Left hindlimb (tissue), 1 donor: ENCODE data around the gene PSAPL1.

ENCODE experiments used
- DNase-seq: peaks from one replicate; pipeline ENCODE4 v3.0.0-alpha.2; 2018

Gene PSAPL1

DNA sequence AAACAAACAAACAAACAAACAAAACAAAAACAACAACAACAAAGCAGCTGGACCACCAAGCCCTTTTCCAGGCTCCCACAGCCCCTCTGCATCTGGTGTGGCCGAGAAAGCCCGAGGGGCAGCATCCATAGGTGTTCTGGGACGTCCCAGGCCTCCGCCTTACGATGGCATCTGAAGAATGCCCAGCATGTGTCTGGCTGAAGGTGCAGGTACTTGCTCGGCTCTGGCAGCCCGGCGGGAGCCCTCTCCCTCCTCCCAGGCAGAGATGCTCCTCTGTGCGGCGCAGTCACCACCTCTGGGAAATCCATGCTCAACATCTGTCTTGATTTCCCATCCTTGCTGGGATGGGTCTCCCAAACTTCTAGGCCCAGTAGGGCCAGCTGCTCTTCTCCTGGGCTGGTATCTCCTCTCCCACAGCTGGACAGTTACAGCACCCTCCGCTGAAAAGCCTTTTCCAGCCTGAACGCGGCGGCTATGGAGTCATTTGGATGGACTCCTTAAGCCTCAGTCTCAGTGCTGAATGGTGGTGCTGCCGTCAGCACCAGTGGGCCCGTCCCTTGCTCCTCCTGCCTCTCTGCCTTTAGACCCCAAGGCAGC, 4.3 kb downstream of the PSAPL1 start:
- DNase-seq = peak; percentile 8

DNA sequence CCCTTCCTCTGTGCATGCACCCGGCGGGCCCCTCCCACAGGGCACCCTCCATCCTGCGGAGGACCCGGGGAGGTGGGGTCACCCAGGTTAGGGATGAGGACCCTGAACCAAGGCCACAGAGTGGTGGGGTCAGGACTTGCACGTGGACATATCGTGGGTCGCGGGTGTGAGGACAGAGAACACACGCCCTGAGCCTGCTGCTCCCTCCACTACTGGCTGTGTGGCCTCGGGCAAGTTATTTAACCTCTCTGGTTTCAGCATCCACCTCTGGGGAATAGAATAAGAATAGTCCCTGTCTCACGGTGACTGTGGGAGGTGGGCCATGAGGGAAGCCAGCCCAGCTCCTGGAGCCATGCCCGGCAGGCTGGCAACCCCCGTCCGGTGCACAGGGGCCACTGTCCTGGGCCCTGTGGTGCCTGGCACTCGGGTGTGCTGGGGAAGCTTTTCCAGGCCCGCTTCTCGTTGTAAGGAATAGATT, 5.1 kb downstream of the PSAPL1 start:
- DNase-seq = peak; percentile 13

DNA sequence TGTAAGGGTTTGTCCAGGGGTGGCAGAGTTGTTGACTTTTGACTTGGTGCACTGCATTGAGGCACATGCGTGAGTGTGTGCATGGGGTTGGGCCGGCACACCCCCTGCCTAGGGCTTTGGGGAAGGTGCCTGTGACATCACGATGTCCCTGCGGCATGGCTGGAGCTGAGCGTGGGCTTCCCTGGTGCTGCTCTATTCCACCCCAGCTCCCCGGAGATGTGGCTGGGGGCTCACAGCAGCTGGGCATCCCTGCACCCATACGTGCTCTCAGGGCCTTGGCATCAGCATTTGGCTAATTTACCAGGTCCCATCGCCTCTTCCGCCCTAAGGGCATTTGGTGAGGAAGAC, 5.7 kb downstream of the PSAPL1 start:
- DNase-seq = peak; percentile 10

DNA sequence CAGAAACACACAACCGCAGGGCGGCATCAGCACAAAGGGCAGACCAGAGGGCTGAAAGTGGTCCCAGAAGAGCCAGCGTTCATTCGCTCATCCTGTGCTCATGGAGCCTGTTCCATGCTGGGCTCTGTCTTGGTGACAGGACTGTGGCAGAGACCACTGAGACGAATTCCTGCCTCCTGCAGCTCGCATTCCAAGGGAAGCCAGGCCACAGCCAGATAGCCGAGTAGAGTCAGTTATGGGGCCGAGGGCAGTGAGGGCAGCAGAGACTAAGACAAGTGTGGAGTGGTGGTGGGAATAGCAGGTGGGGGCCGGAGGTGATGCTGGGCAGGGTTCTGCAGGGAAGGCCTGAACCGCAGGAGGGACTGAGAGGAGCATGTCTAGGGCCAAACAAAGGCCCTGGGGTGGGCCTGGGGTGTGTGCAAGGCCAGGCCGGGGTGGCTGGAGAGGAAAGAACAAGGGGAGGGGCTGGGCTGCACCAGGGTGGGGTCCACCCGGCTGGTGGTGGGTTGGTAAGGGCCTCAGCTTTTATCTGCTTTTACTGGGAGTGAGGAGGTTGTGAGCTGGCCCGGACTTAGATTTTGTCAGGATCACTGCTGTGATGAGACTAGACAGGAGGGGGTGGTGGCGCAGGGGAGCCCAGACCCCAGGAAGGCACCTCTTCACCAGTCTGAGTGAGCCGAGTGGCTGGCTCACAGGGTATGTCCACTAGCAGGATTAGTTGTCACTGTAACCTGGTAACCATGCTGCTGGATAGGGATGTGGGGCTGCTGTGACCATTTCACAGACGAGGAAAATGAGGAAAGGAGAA, 6.3 kb downstream of the PSAPL1 start:
- peak; percentile 17 for DNase-seq

DNA sequence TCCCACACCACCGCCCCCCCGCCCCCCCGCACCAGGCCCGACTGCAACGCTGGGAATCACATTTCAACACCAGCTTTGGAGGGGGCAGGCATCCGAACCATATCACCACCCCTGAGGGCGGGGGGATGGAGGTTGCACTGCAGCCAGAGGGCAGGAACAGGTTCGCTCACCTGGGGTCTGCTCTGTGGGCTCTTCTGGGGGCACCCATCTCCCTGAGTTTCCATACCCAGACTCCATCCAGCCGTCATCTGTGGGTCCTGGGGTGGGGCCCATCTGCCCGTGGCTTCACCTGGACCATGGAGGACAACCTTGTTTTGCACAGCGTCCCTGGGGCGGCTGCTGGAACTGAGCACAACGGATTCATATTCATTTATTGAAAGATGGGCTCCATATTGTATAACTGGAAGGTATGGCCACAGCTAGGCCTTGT, 6.9 kb downstream of the PSAPL1 start:
- DNase-seq = peak; percentile 15

DNA sequence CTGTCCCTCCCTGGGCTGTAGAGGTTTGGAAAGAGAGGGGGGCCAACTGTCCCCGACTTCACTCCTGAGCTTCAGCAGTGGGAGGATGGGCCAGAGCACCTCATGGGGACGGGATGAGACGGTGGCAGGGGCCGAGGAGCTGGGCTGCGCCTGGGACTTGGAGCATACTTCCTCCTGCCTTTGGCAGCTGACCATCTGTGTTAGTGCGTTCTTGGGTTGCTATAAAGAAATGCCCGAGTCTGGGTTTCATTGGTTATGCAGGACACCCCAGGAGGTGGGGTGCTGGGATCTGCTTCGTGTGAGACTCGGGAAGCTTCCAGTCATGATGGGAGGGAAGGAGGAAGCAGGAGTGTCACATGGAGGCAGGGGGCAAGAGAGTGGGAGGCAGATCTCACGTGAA, 7.4 kb downstream of the PSAPL1 start:
- DNase-seq = peak; percentile 19

DNA sequence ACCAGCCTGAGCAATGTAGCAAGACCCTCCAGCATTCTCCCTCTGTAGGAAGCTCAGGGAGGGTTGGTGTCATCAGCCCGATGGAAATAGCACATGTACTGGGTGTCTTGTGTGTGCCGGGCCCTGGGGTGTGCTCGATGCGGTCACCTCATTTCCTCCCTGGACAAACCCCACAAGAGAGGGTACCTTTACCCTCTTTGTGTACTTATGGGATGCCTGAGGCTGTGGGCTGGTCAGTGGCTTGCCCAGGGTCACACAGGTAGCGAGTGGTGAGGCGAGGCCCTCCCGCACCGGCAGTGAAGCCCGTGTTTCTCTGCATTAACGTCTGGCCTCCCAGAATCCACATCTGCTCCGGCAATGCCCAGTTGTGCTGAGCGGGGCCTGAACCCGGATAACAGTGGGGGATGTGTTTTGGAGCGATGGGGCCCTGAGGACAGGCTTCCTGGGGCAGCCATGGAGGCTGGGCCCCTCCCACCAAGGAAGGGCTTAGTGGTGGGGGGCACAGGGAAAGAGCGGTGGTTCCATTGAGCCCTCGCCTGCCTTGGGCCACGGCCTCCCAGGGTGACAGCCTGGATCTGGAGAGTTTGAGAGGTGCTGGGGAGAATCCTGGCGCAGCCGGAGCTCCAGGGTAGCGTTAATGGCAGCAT, 8.1 kb downstream of the PSAPL1 start:
- peak; percentile 18 for DNase-seq

DNA sequence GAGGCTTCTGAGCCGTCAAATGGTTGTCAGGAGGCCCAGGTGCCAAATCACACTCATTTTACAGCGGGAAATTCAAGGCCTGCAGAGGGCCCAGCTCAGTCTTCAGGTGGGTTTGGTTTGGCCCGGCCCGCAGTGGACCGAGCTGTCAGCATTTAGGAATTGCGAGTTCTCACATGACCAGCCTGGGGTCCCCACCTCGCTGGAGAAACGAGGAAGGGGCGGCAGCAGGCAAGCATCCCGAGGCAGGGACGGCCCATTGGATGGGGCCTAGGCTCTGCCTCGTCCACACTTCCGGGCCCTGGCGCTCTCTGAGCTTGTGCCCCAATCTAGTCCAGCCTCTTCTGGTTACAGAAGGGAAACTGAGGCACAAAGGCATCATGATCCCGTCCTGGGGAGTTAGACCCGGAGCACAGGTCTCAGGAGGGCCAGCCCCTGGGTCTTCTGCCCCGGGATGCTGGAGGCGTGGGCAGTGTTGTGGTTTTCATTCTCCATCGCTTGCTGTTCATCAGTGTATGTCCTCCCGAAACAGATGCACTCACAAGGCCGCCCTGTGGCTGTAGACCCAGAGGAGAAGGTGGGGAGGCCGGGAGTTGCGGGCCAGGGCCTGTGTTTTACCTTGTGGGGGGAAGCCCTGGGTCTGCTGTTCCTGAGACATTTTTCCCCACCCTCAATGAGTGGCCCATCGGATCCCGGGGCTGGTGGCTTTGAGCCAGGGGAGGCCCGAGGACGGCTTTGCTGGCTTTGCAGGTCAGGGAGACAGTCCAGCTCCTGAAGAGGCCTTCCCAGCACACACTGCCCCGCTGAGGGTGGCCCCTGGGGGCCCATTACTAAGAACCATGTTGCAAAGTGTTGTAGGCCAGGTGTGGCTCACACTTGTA, 8.9 kb downstream of the PSAPL1 start:
- peak; percentile 18 for DNase-seq

DNA sequence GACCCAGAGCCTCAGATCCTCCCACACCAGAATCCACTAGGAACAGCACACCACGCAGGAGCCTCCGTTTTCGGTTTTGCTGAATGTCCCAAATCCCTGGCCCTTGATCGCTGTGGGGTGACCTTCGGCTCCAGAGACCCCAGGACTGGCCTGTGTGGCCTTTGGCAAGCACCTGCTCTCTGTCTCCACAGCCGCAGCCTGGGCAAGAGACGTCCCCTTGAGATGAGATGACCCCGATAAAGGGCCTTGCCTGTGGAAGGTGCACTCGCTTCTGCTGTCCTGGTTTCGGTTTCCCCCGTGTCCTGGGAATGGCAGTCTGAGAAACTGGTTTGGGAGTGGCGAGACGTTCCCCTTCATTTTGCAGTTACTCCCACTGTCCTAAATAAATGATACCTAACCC, 9.6 kb downstream of the PSAPL1 start:
- DNase-seq = peak; percentile 19

DNA sequence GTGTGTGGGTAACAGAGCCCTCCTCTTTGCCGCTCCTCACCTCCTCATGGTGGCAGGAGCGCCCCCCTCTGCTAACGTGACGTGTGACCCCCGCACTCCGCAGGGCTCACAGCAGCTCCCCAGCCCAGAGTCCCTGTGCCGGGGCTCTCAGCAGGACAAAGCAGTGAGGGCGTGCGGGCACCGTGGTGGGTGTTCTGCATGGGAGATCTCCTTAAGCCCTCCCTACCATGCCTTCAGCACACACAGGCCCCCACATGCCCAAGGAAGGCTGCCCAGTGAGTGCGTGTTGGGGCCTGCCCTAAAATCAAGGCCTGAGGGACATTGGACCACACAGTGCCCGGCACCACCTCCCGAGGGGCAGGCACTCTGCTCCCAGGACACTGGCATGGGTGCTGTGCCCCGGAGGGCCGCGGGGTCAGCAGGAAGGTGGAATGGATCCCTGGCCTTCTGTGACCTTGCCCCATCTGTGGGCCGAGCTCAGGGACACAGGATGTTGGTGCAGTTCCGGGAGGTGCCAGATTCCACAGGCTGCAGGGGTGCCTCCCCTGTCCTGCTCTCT, 10.1 kb downstream of the PSAPL1 start:
- peak; percentile 20 for DNase-seq

DNA sequence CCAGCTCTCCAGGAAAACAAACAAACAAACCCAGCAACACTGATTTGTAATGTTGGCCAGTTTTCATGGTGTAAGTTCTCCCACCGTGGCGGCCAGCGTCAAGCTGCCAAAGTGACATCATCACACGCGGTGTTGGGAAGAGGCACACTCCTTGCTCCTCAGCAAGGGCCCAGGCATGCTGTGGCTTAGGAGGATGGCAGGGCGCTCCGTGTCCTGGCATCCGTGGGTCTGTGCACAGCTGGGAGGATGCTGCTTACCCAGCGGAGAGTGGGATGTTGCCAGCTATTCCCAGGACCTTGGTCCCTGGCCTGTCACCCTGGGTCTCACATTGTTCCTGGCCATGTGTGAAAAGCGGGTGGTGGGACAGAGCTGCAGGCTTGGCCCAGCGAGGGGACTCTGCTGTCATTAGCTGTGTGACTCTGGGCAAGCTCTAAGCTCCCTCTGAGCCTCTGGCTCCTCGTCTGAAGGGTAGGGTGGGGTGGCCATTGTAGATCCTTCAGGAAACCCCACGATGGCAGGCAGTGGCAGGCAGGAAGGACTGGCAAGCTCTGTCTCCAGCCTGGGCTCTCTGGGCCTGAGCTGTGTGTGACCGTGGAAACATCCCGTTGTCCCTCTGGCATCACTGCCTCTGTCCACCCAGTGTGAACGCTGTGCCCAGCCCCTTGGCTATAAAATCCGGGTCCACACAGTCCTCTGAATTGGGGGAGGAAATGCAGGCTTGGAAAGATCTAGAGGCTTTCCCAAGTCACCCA, 10.8 kb downstream of the PSAPL1 start:
- peak; percentile 50 for DNase-seq

DNA sequence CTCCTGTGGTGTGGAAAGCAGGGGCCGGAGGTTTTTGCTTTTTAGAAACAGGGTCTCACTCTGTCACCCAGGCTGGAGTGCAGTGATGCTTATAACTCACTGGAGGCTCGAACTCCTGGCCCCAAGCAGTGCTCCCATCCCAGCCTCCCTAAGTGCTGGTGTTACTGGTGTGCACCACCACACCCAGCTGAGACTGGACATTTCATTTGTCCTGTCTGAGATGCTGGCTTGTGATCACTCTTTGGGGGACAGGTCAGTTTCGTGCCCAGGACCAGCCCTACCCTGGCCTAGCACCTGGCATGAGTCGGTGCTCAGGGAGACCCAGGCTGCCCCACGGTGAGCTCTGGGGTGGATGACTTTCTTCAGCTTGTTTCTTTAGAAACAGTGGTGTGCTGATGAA, 11.3 kb downstream of the PSAPL1 start:
- DNase-seq = no peak

DNA sequence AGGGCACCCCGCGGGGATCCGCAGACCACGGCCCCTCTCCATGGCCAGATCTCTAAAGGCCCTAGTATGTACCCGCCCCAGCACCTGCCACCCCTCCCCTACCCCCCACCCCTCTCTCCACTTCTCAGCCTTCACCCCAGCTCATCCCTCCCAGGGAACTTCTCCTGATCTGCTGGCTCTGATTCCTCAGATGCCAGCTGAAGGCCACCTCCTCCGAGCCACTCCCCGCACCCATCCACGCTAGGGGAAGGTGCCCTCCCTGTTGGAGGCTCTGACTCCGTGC, 11.9 kb downstream of the PSAPL1 start:
- no peak for DNase-seq

DNA sequence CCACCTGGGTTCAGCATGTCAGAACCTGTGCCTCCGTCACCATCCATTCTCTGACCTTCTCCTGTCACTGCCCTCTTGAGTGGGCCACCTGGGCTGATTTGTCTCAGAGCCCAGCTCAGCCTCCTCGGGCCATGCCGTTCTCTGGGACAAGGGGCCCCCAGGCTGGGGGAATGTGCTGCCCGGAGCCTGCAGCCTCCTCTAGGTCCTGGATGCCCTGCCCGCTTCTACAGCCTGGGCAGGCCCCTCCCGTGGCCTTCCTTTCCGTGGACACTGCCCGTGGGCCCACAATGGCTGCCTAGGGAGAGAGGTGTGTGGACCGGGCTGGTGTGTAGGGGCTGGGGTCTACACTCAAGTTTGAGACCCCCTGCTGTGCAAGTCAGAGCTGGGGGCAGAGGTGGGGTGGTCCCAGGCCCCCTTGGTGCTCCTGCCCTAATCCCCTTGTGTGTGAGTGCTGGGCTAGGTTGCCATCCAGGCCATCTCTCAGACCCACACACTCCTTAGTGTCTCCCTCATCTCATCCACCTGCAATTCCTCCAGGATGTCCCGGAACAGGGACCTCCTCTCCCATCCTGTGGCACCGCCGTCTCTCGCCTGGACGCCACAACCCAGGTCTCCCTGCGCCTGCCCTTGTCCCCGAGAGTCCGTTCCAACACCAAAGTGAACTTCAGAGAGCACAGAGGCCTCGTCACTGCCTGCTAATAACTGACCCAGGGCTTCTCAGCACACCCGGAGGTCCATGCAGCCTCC, 12.4 kb downstream of the PSAPL1 start:
- DNase-seq = peak; percentile 17

DNA sequence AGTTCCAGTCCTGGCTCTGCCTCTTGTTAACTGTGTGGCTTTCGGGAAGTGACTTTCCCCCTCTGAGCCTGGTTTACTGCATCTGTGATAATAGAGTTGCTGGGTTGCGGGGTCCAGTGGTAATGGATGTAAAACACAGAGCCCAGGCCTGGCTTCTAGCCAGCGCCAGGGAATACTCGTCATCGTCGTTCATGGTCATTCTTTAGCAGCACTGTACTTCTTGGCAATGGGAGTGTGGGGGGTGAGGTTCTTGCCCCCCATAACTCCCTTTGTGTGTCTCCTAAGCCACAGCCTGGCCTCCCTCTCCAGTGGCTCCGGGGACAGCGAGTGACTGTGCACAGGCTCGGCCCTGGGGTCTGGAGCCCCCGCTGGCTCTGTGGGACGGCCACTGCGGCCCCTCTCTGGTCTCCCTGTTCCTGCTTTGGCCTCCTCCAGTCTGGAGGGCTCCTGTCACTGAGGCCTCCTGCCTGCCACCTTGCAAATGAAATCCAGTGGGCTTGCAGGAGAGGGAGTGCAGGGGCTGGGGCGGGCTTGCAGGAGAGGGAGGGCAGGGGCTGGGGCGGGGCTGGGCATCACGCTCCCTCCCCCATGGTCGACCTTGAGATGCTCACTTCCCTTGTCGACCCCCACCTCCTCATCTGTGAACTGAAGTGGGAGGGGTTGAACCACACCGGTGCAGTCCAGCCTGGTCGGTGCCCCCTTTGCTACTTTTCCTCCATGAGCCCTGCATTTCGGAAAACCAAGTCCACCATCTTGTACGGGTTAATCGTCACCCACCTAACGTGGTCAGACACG, 13.2 kb downstream of the PSAPL1 start:
- peak; percentile 12 for DNase-seq

DNA sequence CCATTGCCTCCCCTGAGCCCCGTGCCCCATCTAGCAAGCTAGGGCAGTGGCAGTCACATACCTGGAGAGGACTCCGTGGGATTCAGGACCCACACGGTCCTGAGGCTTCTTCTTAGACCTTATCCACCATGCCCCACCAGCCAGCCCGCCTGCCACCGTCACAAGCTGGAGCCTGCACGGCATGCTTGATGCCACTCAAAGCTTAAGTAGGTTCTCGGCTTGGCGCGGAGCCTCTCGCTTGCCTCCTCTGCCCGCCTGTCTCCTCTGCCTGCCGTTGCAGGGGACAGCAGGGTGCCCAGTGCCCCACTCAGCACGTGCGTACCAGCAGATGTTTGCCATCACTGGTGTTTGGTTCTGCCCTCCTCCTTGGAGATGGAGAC, 14.1 kb downstream of the PSAPL1 start:
- DNase-seq = peak; percentile 19

DNA sequence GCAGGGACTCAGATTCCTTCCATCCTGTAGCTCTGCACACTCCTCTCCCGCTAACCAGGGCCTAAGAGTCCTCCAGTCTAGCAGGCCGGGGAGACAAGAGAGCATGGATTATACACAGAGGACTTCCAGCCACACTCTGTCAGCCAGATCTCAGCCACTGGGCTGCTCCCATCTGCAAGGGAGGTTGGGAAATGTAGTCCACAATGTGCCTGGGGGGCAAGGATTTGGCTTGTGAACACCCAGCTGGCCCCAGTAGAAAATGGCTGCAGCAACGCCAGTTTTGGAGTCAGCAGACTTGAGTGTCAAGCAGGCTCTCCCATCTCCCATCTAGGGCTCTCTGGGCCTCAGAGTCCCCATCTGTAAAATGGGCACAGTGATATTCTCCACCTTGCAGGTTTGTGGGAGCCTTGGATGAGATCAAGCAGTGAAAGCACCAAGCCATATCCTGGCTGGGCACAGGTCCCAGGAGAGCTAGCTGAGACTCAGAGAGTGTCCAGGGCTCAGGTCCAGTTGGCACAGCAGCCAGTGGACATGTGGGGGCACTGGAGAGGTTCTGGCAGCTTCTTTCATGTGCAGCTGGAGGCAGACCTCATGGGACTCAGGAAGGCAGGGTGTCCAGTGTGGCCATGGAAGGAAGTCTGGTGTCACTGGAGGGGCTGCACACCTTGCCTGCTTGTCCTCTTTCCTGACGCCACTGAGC, 14.6 kb downstream of the PSAPL1 start:
- DNase-seq = peak; percentile 4

DNA sequence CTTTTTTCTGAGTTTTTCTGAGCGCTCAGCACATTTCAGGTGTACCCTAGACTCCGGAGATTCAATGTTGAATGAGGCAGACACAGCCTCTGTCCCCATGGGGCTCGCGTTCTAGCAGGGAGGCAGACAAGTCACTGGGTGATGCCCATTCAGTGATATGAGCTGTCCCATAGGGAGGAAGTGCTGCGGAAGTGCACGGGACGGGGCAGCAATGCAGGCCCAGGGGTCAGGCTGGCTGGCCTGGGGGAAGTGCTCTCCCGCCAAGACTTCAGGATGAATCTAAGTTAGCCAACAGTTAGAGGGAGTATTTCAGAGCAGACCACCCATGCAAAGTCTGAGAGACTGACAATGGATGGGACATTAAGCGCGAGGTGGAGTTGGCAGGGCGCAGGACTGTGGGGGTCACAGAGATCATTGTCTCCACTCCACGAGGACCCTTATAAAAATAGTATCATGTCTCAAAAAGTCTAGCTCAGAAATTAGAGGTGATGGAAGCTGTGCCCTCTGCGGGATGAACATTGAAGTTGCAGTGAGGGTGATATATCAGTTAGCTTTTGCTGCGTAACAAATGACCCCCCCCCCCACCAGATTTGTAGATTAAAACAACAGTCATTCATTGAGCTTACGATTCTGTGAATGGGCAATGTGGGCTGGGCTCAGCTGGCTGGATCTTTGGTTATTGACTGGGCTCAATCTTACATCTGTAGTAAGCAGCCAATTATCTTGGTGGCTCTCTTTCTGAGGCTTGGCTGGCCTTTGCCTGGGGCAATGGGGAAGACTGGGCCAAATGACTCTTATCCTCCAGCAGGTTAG, 16.4 kb downstream of the PSAPL1 start:
- DNase-seq = peak; percentile 10

DNA sequence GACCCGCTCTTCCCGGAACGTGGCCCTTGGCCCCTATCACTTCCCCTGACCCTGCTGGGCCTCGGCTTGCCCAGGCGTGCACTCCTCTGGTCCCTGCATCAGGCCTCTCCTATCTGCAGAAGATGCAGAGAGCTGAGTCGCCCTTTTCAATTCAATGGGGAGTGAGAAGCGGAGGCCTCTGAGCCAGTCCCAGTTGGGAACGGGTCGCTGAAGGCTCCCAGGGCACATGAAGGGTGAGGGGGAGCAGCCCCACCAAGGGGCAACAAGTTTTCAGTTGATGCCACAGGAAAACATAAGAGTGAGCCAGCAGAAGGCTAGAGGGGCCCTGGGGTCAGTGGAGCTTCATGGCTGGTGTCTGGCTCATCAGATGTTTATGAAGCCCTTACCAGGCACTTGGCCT, 17.1 kb downstream of the PSAPL1 start:
- peak; percentile 18 for DNase-seq
